ENCODE measurements around the gene HES4.
"Not testable (repeated sequence)": the region's sequence is repeated elsewhere in the genome, so short reads cannot be mapped to it uniquely, and the experiment has no call there.

HES4 gene

GRCh38 chr1:976791-977190 is 23.1 kb downstream of the HES4 start:
- DNase-seq: not testable (repeated sequence)

GRCh38 chr1:975896-976683 is 23.8 kb downstream of the HES4 start:
- peak; percentile 72 to 80 for DNase-seq

- no peak for DNase-seq
Measured at GRCh38 chr1:975365-975764, 24.5 kb downstream of the HES4 start.

GRCh38 chr1:974687-975328 is 25.1 kb downstream of the HES4 start:
- DNase-seq: no peak

GRCh38 chr1:974293-974640 is 25.6 kb downstream of the HES4 start:
- DNase-seq: no peak

GRCh38 chr1:973459-974292 is 26.2 kb downstream of the HES4 start:
- no peak for DNase-seq

GRCh38 chr1:972726-973458 is 27.0 kb downstream of the HES4 start:
- DNase-seq: no peak

- DNase-seq: no peak
Measured at GRCh38 chr1:971751-972506, 28.0 kb downstream of the HES4 start.

GRCh38 chr1:970973-971730 is 28.7 kb downstream of the HES4 start:
- no peak for DNase-seq

- no peak for DNase-seq
Measured at GRCh38 chr1:970242-970972, 29.5 kb downstream of the HES4 start.

- no peak for DNase-seq
Measured at GRCh38 chr1:969260-969855, 30.5 kb downstream of the HES4 start.

GRCh38 chr1:967466-968343 is 32.2 kb downstream of the HES4 start:
- no peak for DNase-seq

- no peak for DNase-seq
Measured at GRCh38 chr1:966704-967300, 33.1 kb downstream of the HES4 start.

GRCh38 chr1:966135-966703 is 33.7 kb downstream of the HES4 start, which contains the start of gene PLEKHN1:
Gene PLEKHN1 (plus strand): TSS chr1:966482. CDS start chr1:966532, 50 bp downstream.
- no peak for DNase-seq

GRCh38 chr1:965526-966134 is 34.3 kb downstream of the HES4 start:
- DNase-seq: no peak

GRCh38 chr1:964691-965525 is 35.0 kb downstream of the HES4 start:
- DNase-seq: no peak
